GM19099 (cell line): ENCODE results near the gene NBPF14.
"Not testable (repeated sequence)": the region's sequence is repeated elsewhere in the genome, so short reads cannot be mapped to it uniquely, and the experiment has no call there.

Source experiments
- POLR2A ChIP-seq: IDR thresholded peaks from 3 replicates; pipeline ENCODE4 v1.6.1; 2011; ENCODE audit warnings: low read depth; ENCODE audit not compliant: insufficient read length; ENCODE audit errors: extremely low read depth

The NBPF14 gene, protein sequence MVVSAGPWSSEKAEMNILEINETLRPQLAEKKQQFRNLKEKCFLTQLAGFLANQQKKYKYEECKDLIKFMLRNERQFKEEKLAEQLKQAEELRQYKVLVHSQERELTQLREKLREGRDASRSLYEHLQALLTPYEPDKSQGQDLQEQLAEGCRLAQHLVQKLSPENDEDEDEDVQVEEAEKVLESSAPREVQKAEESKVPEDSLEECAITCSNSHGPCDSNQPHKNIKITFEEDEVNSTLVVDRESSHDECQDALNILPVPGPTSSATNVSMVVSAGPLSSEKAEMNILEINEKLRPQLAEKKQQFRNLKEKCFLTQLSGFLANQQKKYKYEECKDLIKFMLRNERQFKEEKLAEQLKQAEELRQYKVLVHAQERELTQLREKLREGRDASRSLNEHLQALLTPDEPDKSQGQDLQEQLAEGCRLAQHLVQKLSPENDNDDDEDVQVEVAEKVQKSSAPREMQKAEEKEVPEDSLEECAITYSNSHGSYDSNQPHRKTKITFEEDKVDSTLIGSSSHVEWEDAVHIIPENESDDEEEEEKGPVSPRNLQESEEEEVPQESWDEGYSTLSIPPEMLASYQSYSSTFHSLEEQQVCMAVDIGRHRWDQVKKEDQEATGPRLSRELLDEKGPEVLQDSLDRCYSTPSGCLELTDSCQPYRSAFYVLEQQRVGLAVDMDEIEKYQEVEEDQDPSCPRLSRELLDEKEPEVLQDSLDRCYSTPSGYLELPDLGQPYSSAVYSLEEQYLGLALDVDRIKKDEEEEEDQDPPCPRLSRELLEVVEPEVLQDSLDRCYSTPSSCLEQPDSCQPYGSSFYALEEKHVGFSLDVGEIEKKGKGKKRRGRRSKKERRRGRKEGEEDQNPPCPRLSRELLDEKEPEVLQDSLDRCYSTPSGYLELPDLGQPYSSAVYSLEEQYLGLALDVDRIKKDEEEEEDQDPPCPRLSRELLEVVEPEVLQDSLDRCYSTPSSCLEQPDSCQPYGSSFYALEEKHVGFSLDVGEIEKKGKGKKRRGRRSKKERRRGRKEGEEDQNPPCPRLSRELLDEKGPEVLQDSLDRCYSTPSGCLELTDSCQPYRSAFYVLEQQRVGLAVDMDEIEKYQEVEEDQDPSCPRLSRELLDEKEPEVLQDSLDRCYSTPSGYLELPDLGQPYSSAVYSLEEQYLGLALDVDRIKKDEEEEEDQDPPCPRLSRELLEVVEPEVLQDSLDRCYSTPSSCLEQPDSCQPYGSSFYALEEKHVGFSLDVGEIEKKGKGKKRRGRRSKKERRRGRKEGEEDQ (N-terminal part only)

DNA sequence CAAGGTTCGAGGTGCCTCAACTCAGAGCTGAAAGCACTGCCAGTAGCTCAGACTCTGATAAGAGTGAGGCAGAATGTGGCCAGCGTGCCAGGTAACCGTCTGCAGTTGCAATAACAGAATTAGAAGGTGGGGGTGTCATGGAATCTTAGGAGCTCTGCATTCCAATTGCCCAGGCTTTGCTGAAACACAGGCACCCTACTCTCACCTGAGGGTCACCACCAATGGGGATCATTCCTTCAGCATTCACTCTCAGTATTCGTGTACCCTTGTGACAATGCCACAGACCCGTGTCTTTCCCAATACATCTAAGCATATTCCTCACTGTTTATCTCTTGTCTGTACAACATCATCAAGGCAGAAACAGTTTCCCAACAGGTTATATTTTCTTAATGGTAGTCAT is at the start of gene NBPF14:
TSS of gene NBPF14 (minus strand) at position 101 of the 400 bp plus-strand sequence. CDS start 294 bp downstream, outside the sequence.
- not testable (repeated sequence) for TF ChIP-seq POLR2A

DNA sequence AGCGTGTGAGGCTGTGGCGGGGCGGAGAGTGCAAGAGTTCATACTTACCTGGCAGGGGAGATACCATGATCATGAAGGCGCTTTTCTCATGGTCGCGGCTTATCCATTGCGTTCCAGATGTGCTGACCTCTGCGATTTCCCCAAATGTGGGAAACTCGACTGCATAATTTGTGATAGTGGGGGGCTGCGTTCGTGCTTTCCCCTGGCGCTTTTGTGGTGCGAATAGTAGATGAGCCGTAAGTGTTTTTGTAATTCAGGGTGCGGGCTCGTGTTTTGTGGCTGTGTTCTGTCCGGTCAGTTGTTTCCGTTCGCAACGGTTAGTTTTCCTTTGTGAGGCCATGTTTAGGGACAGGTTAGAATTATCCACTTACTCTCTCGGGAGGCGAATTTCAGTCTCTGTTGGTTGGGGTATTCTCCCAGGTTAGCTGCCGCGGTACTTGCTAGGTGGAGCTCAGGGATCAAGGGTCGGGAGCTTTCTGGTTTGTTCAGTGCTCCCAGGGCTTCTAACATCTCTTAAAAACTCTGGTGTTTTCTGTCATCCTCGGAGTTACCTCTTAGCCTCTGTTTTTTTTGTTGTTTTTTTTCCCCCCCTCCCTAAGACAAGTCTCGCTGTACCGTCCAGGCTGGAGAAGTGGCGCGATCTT is 73.1 kb downstream of the NBPF14 start:
- TF ChIP-seq POLR2A, result peak; percentile 95

DNA sequence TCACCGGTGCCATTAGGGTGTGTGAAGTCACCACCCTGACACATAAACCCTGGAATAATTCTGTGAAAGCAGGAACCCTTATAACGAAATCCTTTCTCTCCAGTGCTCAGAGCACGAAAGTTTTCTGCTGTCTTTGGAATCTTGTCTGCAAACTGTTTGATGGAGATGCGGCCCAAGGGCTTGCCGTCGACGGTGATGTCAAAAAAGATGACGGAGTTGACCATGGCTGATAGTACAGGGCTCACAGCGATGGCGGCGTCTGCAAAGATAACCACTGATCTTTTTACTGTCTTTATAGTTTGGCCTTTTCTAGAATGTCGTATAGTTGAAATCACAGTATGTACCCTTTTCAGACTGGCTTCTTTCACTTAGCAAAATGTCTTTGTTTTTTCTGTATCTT is 112.8 kb downstream of the NBPF14 start, which contains the start of gene PPIAL4G:
TSS of gene PPIAL4G (minus strand) at position 274 of the 400 bp plus-strand sequence. CDS start at position 224, 50 bp downstream.
- not testable (repeated sequence) for TF ChIP-seq POLR2A
